Stimulated activated CD8-positive, alpha-beta memory T cell treated with anti-CD3 and anti-CD28 coated beads, Interleukin-2, amount 100 ng/mL, for 48 hours (primary cell): ENCODE data around the gene THSD1.
"Not testable (repeated sequence)": the region's sequence is repeated elsewhere in the genome, so short reads cannot be mapped to it uniquely, and the experiment has no call there.

Experiments used
- DNase-seq, 2 donors: peaks; one replicate each; pipeline ENCODE4 v3.0.0-alpha.2; 2020; ENCODE audit warnings: low read depth in 2 of 2

THSD1 gene

GRCh38 chr13:52359534-52359933 lies 46.4 kb downstream of the THSD1 start:
- no peak for DNase-seq

- no peak for DNase-seq
Observed at GRCh38 chr13:52356327-52356726, 49.6 kb downstream of the THSD1 start.

GRCh38 chr13:52353193-52353592 lies 52.8 kb downstream of the THSD1 start:
- DNase-seq: no peak

GRCh38 chr13:52348983-52349780 lies 56.8 kb downstream of the THSD1 start:
- DNase-seq: no peak

- DNase-seq: no peak
Observed at GRCh38 chr13:52348071-52348470, 57.9 kb downstream of the THSD1 start.

GRCh38 chr13:52345631-52346251 lies 60.2 kb downstream of the THSD1 start:
- no peak for DNase-seq

- no peak for DNase-seq
Observed at GRCh38 chr13:52345048-52345447, 60.9 kb downstream of the THSD1 start.

- DNase-seq: no peak
Observed at GRCh38 chr13:52344108-52344507, 61.9 kb downstream of the THSD1 start.

- DNase-seq: not testable (repeated sequence)
Observed at GRCh38 chr13:52342203-52342602, 63.8 kb downstream of the THSD1 start.

- not testable (repeated sequence) for DNase-seq
Observed at GRCh38 chr13:52337828-52338455, 68.0 kb downstream of the THSD1 start.

GRCh38 chr13:52334107-52334506 lies 71.9 kb downstream of the THSD1 start:
- not testable (repeated sequence) for DNase-seq

- not testable (repeated sequence) for DNase-seq
Observed at GRCh38 chr13:52331844-52332243, 74.1 kb downstream of the THSD1 start.
